Muscle of leg (tissue), 11 donors: ENCODE measurements around the gene LIMCH1. TPM values are rescaled to one million over a fixed set of nuclear protein-coding genes. Genes with fewer than 3 reads are reported as not detected.
"Not testable (repeated sequence)": the region's sequence is repeated elsewhere in the genome, so short reads cannot be mapped to it uniquely, and the experiment has no call there.

Experiments
- DNase-seq: peaks from one replicate; pipeline ENCODE4 v3.0.0; 2013
- H3K27ac ChIP-seq: one replicate; pipeline ENCODE4 v1.5.1; 2013; ENCODE audit warnings: mild to moderate bottlenecking, low read length, control low read depth
- H3K27me3 ChIP-seq: one replicate; pipeline ENCODE4 v1.6.1; 2013; ENCODE audit warnings: low read length; ENCODE audit not compliant: control insufficient read depth, insufficient read depth
- H3K36me3 ChIP-seq: one replicate; pipeline ENCODE4 v1.6.1; 2013; ENCODE audit warnings: low read length; ENCODE audit not compliant: control insufficient read depth, insufficient read depth
- H3K4me1 ChIP-seq: one replicate; pipeline ENCODE4 v1.6.1; 2013; ENCODE audit warnings: low read length; ENCODE audit not compliant: control insufficient read depth, insufficient read depth
- H3K4me3 ChIP-seq: one replicate; pipeline ENCODE4 v1.5.1; 2013; ENCODE audit warnings: low read length, control low read depth
- H3K9me3 ChIP-seq: replicated peaks from 2 replicates; pipeline ENCODE4 v1.6.1; 2013; ENCODE audit warnings: low read depth, low read length; ENCODE audit not compliant: control insufficient read depth
- WGBS: methylation state at CpG from one replicate; pipeline ENCODE4 v1.1.5; 2013; ENCODE audit warnings: missing lambda C conversion rate; ENCODE audit not compliant: insufficient coverage; 5-methylcytosine and 5-hydroxymethylcytosine counted together
- polyA plus RNA-seq, 8 donors: library from polyadenylated mRNA; unstranded; fragments of 120-200 nt; gene quantifications; one replicate each; pipeline versions ENCODE4 v1.2.1 to v1.2.3, GENCODE V29; 2013; ENCODE audit warnings: inconsistent platforms in 1 of 8, low replicate concordance in 1 of 8; ENCODE audit not compliant: insufficient read length in 8 of 8, insufficient read depth in 1 of 8
- total RNA-seq: library from RNA; stranded (reverse); fragments of 120-200 nt; gene quantifications from one replicate; pipeline ENCODE4 v1.2.4, GENCODE V29; 2013

Gene LIMCH1
- total and polyA plus RNA-seq, 9 donors: 69.8 to 122 (median 98.0) TPM

GRCh38 chr4:41631523-41631922, 93.6 kb downstream of the LIMCH1 start:
- H3K36me3 ChIP-seq: peaks cover 26% of the 10 kb centered on the region
- 40% methylated on average over 1 of the region's 3 CpGs for WGBS

GRCh38 chr4:41632481-41633073, 94.6 kb downstream of the LIMCH1 start:
- H3K4me1 ChIP-seq: peaks cover 26% of the 10 kb centered on the region
- H3K27ac ChIP-seq: peak overlapping the region; percentile 31
- 61% methylated on average over 7 of the region's 11 CpGs for WGBS
- H3K4me3 ChIP-seq: no peak overlapping the region
- H3K27me3 ChIP-seq: no peaks in the 10 kb centered on the region
- peaks cover 23% of the 10 kb centered on the region for H3K36me3 ChIP-seq
- no peak for DNase-seq
- H3K9me3 ChIP-seq: no peaks in the 10 kb centered on the region

More at GRCh38 chr4:41631523-41631922, 93.6 kb downstream of the LIMCH1 start:
- H3K9me3 ChIP-seq: no peaks in the 10 kb centered on the region
- peak overlapping the region; percentile 31 for H3K27ac ChIP-seq
- peak; percentile 53 for DNase-seq
- H3K27me3 ChIP-seq: no peaks in the 10 kb centered on the region
- H3K4me1 ChIP-seq: peaks cover 26% of the 10 kb centered on the region
- H3K4me3 ChIP-seq: no peak overlapping the region

GRCh38 chr4:41633321-41633720, 95.4 kb downstream of the LIMCH1 start:
- no peak overlapping the region for H3K27ac ChIP-seq
- no peak for DNase-seq
- no peak overlapping the region for H3K4me3 ChIP-seq
- H3K9me3 ChIP-seq: no peaks in the 10 kb centered on the region
- no peaks in the 10 kb centered on the region for H3K27me3 ChIP-seq
- H3K36me3 ChIP-seq: peaks cover 23% of the 10 kb centered on the region
- WGBS: 82% methylated on average over 3 of the region's 4 CpGs
- H3K4me1 ChIP-seq: peaks cover 26% of the 10 kb centered on the region

- Histone ChIP-seq H3K27ac (no peak overlapping the region), H3K4me3 (no peak overlapping the region), H3K4me1 (peaks cover 26% of the 10 kb centered on the region), H3K27me3 (no peaks in the 10 kb centered on the region), H3K36me3 (peaks cover 18% of the 10 kb centered on the region), H3K9me3 (no peaks in the 10 kb centered on the region)
- 83% methylated on average over 1 of the region's 3 CpGs for WGBS
- DNase-seq: no peak
Observed at GRCh38 chr4:41635441-41635840, 97.5 kb downstream of the LIMCH1 start.

GRCh38 chr4:41638203-41638602, 100.2 kb downstream of the LIMCH1 start:
- DNase-seq: no peak
- WGBS: 86% methylated on average over 1 of the region's 3 CpGs
- Histone ChIP-seq H3K4me3 (no peak overlapping the region), H3K36me3 (peaks cover 13% of the 10 kb centered on the region), H3K9me3 (no peaks in the 10 kb centered on the region), H3K4me1 (peaks cover 8% of the 10 kb centered on the region), H3K27ac (no peak overlapping the region), H3K27me3 (no peaks in the 10 kb centered on the region)

GRCh38 chr4:41638866-41639265, 100.9 kb downstream of the LIMCH1 start:
- Histone ChIP-seq H3K4me3 (no peak overlapping the region), H3K9me3 (no peaks in the 10 kb centered on the region), H3K27ac (no peak overlapping the region), H3K27me3 (no peaks in the 10 kb centered on the region), H3K36me3 (peaks cover 10% of the 10 kb centered on the region), H3K4me1 (peaks cover 2% of the 10 kb centered on the region)
- WGBS: no CpG with 5 or more reads among the region's 4 CpGs
- no peak for DNase-seq

- DNase-seq: no peak
- Histone ChIP-seq H3K9me3 (no peaks in the 10 kb centered on the region), H3K4me3 (no peak overlapping the region), H3K27ac (no peak overlapping the region), H3K36me3 (peaks cover 10% of the 10 kb centered on the region), H3K27me3 (no peaks in the 10 kb centered on the region), H3K4me1 (peaks cover 6% of the 10 kb centered on the region)
- 36% methylated on average over 1 of the region's 1 CpG for whole genome bisulfite sequencing
Observed at GRCh38 chr4:41639291-41639690, 101.3 kb downstream of the LIMCH1 start.

GRCh38 chr4:41640906-41641305, 102.9 kb downstream of the LIMCH1 start:
- H3K4me3 ChIP-seq: no peak overlapping the region
- no peaks in the 10 kb centered on the region for H3K9me3 ChIP-seq
- peaks cover 10% of the 10 kb centered on the region for H3K4me1 ChIP-seq
- DNase-seq: no peak
- 78% methylated on average over 4 of the region's 6 CpGs for WGBS
- no peaks in the 10 kb centered on the region for H3K27me3 ChIP-seq
- peaks cover 2% of the 10 kb centered on the region for H3K36me3 ChIP-seq
- H3K27ac ChIP-seq: no peak overlapping the region

GRCh38 chr4:41642746-41643145, 104.8 kb downstream of the LIMCH1 start:
- peaks cover 15% of the 10 kb centered on the region for H3K4me1 ChIP-seq
- WGBS: 83% methylated on average over 1 of the region's 1 CpG
- not testable (repeated sequence) for DNase-seq, H3K27ac ChIP-seq, H3K4me3 ChIP-seq, H3K27me3 ChIP-seq, H3K9me3 ChIP-seq
- H3K36me3 ChIP-seq: peaks cover 13% of the 10 kb centered on the region

- Histone ChIP-seq H3K27ac (no peak overlapping the region), H3K4me1 (peaks cover 15% of the 10 kb centered on the region)
Observed at GRCh38 chr4:41643331-41643730, 105.4 kb downstream of the LIMCH1 start.

More at GRCh38 chr4:41643331-41643730, 105.4 kb downstream of the LIMCH1 start:
- H3K4me3 ChIP-seq: no peak overlapping the region
- peaks cover 19% of the 10 kb centered on the region for H3K36me3 ChIP-seq
- H3K9me3 ChIP-seq: no peaks in the 10 kb centered on the region
- H3K27me3 ChIP-seq: no peaks in the 10 kb centered on the region
- DNase-seq: no peak
